H1 (cell line): ENCODE data around the gene BCL11A. TPM values are rescaled to one million over a fixed set of nuclear protein-coding genes. Genes with fewer than 3 reads are reported as not detected.

ENCODE experiments used
- CTCF ChIA-PET: fragments of 300-600 bp; sonication (Branson Sonifier 250); formaldehyde crosslinking; loops from one replicate; lab custom pipeline; 2021; ENCODE audit not compliant: partially characterized antibody; lab: Charles Lee
- POLR2A ChIA-PET: fragments of 300-600 bp; sonication (Branson Sonifier 250); formaldehyde crosslinking; loops from one replicate; lab custom pipeline; 2021; ENCODE audit warnings: inconsistent platforms; ENCODE audit not compliant: partially characterized antibody; lab: Charles Lee
- DNase-seq, 2 experiments: peaks; one replicate each; pipeline versions ENCODE4 v3.0.0 to v3.0.0-alpha.2; 2010 to 2022; ENCODE audit warnings: low spot score in 2 of 2, low read depth in 1 of 2, mixed read lengths in 1 of 2
- FAIRE-seq: peaks from 2 replicates; lab custom pipeline; 2011; peaks lifted over from hg19 to GRCh38; lab: Jason Lieb, UNC
- H2AFZ ChIP-seq: 2 replicates; pipeline ENCODE4 v1.8.1; 2012; ENCODE audit warnings: low read length, inconsistent platforms
- H2AK5ac ChIP-seq: 2 replicates; pipeline ENCODE4 v1.6.1; 2013; ENCODE audit warnings: low read depth, low read length
- H2BK120ac ChIP-seq: replicated peaks from 2 replicates; pipeline ENCODE3; 2013; ENCODE audit warnings: low read depth, low read length, inconsistent platforms
- H2BK12ac ChIP-seq: 2 replicates; pipeline ENCODE4 v1.6.1; 2013; ENCODE audit warnings: low read depth, low read length
- H2BK15ac ChIP-seq: 2 replicates; pipeline ENCODE4 v1.6.1; 2013; ENCODE audit warnings: low read length
- H2BK20ac ChIP-seq: 2 replicates; pipeline ENCODE4 v1.6.1; 2013; ENCODE audit warnings: low read length
- H2BK5ac ChIP-seq: 2 replicates; pipeline ENCODE4 v1.6.1; 2013; ENCODE audit warnings: low read depth, low read length
- H3K14ac ChIP-seq: 2 replicates; pipeline ENCODE4 v1.6.1; 2013; ENCODE audit warnings: inconsistent platforms; ENCODE audit not compliant: insufficient read length
- H3K18ac ChIP-seq: 2 replicates; pipeline ENCODE4 v1.6.1; 2013; ENCODE audit warnings: low read length; ENCODE audit errors: extremely low read depth
- H3K23ac ChIP-seq: 2 replicates; pipeline ENCODE4 v1.6.1; 2013; ENCODE audit warnings: inconsistent platforms; ENCODE audit not compliant: insufficient read length
- H3K23me2 ChIP-seq: 2 replicates; pipeline ENCODE4 v1.6.1; 2013; ENCODE audit warnings: low read depth, low read length
- H3K27ac ChIP-seq: 2 replicates; pipeline ENCODE4 v1.6.1; 2011; ENCODE audit warnings: low read depth, low read length, inconsistent platforms
- H3K27me3 ChIP-seq, 4 experiments: replicated peaks in 1 of 4; 1 replicate in 1 of 4; 2 replicates in 3 of 4; pipeline versions ENCODE4 v1.6.1 to v1.8.1; 2011 to 2013; ENCODE audit warnings: low read length in 3 of 4, mild to moderate bottlenecking in 3 of 4, inconsistent platforms in 2 of 4, mixed read lengths in 2 of 4, moderate library complexity in 1 of 4; ENCODE audit not compliant: control insufficient read depth in 3 of 4, insufficient read depth in 3 of 4; ENCODE audit errors: extremely low read depth in 1 of 4
- H3K36me3 ChIP-seq, 4 experiments: 2 replicates each; pipeline versions ENCODE4 v1.6.1 to v1.8.1; 2011 to 2013; ENCODE audit warnings: mild to moderate bottlenecking in 4 of 4, low read length in 3 of 4, moderate library complexity in 2 of 4, control low read depth in 1 of 4, inconsistent platforms in 1 of 4; ENCODE audit not compliant: insufficient read depth in 4 of 4, control insufficient read depth in 2 of 4
- H3K4ac ChIP-seq: replicated peaks from 2 replicates; pipeline ENCODE3; 2013; ENCODE audit warnings: low read length, low read depth, mixed read lengths, inconsistent platforms; ENCODE audit not compliant: insufficient read length
- H3K4me1 ChIP-seq, 4 experiments: replicated peaks in 1 of 4; 1 replicate in 1 of 4; 2 replicates in 3 of 4; pipeline versions ENCODE4 v1.6.1 to v1.8.1; 2011 to 2013; ENCODE audit warnings: low read length in 3 of 4, inconsistent platforms in 2 of 4, mixed read lengths in 1 of 4; ENCODE audit not compliant: insufficient read depth in 4 of 4, control insufficient read depth in 3 of 4
- H3K4me2 ChIP-seq, 2 experiments: 2 replicates each; pipeline versions ENCODE4 v1.6.1 to v1.8.1; 2011 to 2013; ENCODE audit warnings: low read depth in 2 of 2, low read length in 2 of 2, control low read depth in 1 of 2, inconsistent platforms in 1 of 2, mild to moderate bottlenecking in 1 of 2; ENCODE audit not compliant: insufficient read depth in 1 of 2
- H3K4me3 ChIP-seq, 4 experiments: fragments of 200-600, 300-600 bp in 1 of 4; sonication (generic), shearing (Covaris generic), sonication (Bioruptor Twin) in 1 of 4; 2 replicates each; pipeline versions ENCODE4 v1.5.1 to v1.8.1; 2011 to 2016; ENCODE audit warnings: low read length in 4 of 4, low read depth in 3 of 4, control low read depth in 2 of 4, inconsistent platforms in 2 of 4, mild to moderate bottlenecking in 2 of 4, mixed read lengths in 1 of 4, moderate library complexity in 1 of 4; ENCODE audit not compliant: insufficient read depth in 2 of 4; ENCODE audit errors: extremely low read depth in 1 of 4
- H3K56ac ChIP-seq: replicated peaks from 2 replicates; pipeline ENCODE3; 2013; ENCODE audit warnings: low read depth, mild to moderate bottlenecking, mixed read lengths, low read length, inconsistent platforms; ENCODE audit not compliant: insufficient read length
- H3K79me1 ChIP-seq: 2 replicates; pipeline ENCODE4 v1.6.1; 2013; ENCODE audit warnings: low read depth, low read length, control low read depth
- H3K79me2 ChIP-seq, 2 experiments: 2 replicates each; pipeline versions ENCODE4 v1.6.1 to v1.8.1; 2012 to 2013; ENCODE audit warnings: low read length in 2 of 2, mild to moderate bottlenecking in 2 of 2, inconsistent platforms in 1 of 2; ENCODE audit not compliant: insufficient read depth in 2 of 2, control insufficient read depth in 1 of 2
- H3K9ac ChIP-seq, 4 experiments: replicated peaks in 1 of 4; 1 replicate in 1 of 4; 2 replicates in 3 of 4; pipeline versions ENCODE4 v1.6.1 to v1.8.1; 2011 to 2013; ENCODE audit warnings: low read depth in 3 of 4, low read length in 3 of 4, control low read depth in 2 of 4, mild to moderate bottlenecking in 2 of 4, moderate library complexity in 2 of 4, inconsistent platforms in 1 of 4; ENCODE audit errors: extremely low read depth in 1 of 4
- H3K9me3 ChIP-seq, 2 experiments: 2 replicates each; pipeline versions ENCODE4 v1.6.1 to v1.8.1; 2012 to 2013; ENCODE audit warnings: mild to moderate bottlenecking in 2 of 2, moderate library complexity in 2 of 2, control low read depth in 1 of 2, inconsistent platforms in 1 of 2, low read depth in 1 of 2, low read length in 1 of 2, mixed read lengths in 1 of 2; ENCODE audit not compliant: insufficient read depth in 2 of 2
- H4K20me1 ChIP-seq, 2 experiments: replicated peaks in 1 of 2; 2 replicates each; pipeline versions ENCODE3 to v1.8.1; 2011 to 2013; ENCODE audit warnings: inconsistent platforms in 2 of 2, low read length in 2 of 2, mild to moderate bottlenecking in 1 of 2; ENCODE audit not compliant: insufficient read depth in 2 of 2, control insufficient read depth in 1 of 2
- H4K5ac ChIP-seq: 2 replicates; pipeline ENCODE4 v1.6.1; 2013; ENCODE audit warnings: low read length, low read depth, mixed read lengths, inconsistent platforms; ENCODE audit not compliant: insufficient read length
- H4K8ac ChIP-seq: 2 replicates; pipeline ENCODE4 v1.8.0; 2013; ENCODE audit warnings: mild to moderate bottlenecking, moderate library complexity, low read length, inconsistent platforms; ENCODE audit not compliant: insufficient read depth; ENCODE audit errors: extremely low read depth
- H4K91ac ChIP-seq: replicated peaks from 2 replicates; pipeline ENCODE3; 2013; ENCODE audit warnings: low read length, mixed read lengths, inconsistent platforms; ENCODE audit not compliant: insufficient read length
- CBX5 ChIP-seq: fragments of 300-800, 300-1000 bp; sonication (generic); IDR thresholded peaks from 2 replicates; pipeline ENCODE4 v1.7.1; 2016; ENCODE audit warnings: antibody characterized with exemption, low read length, low read depth
- CBX8 ChIP-seq: fragments of 300-800, 300-1000 bp; sonication (generic); IDR thresholded peaks from 2 replicates; pipeline ENCODE4 v1.7.1; 2016; ENCODE audit warnings: low read depth, low read length, borderline replicate concordance
- PHF8 ChIP-seq: fragments of 200-600 bp; sonication (generic); conservative IDR thresholded peaks from 2 replicates; pipeline ENCODE4 v1.7.1; 2012; ENCODE audit warnings: low read depth, mild to moderate bottlenecking, inconsistent platforms, low read length, moderate library complexity
- POLR2A ChIP-seq, 2 experiments: IDR thresholded peaks; 1 replicate in 1 of 2; 2 replicates in 1 of 2; pipeline ENCODE4 v1.6.1; 2011; ENCODE audit warnings: low read depth in 2 of 2, low read length in 2 of 2, mild to moderate bottlenecking in 2 of 2; ENCODE audit errors: control extremely low read depth in 1 of 2
- POLR2AphosphoS5 ChIP-seq: IDR thresholded peaks from 2 replicates; pipeline ENCODE4 v1.6.1; 2011; ENCODE audit warnings: low read depth, low read length
- POU5F1 ChIP-seq: IDR thresholded peaks from 2 replicates; pipeline ENCODE4 v1.6.1; 2011; ENCODE audit warnings: low read depth, mild to moderate bottlenecking, low read length, moderate library complexity
- YY1 ChIP-seq: IDR thresholded peaks from 2 replicates; pipeline ENCODE4 v1.6.1; 2011; ENCODE audit warnings: low read depth, mild to moderate bottlenecking, low read length
- WGBS, 2 experiments: shearing (Covaris generic) in 1 of 2; methylation state at CpG; one replicate each; pipeline versions ENCODE4 v1.1.6 to v1.1.7; 2013 to 2015; ENCODE audit warnings: low lambda C conversion rate in 2 of 2, mixed read lengths in 2 of 2, inconsistent platforms in 1 of 2, low coverage in 1 of 2, missing lambda C conversion rate in 1 of 2; ENCODE audit not compliant: insufficient replicate concordance in 2 of 2, insufficient coverage in 1 of 2, insufficient read length in 1 of 2; ENCODE audit errors: extremely low coverage in 1 of 2, missing lambda C conversion rate in 1 of 2; 5-methylcytosine and 5-hydroxymethylcytosine counted together
- polyA plus RNA-seq, 7 experiments: library from polyadenylated mRNA; depleted of rRNA in 3 of 7; stranded (reverse) in 5 of 7; unstranded in 2 of 7; fragments of >200 nt in 5 of 7; fragments of 200-250 nt in 2 of 7; gene quantifications; 1 replicate in 5 of 7; 2 replicates in 1 of 7; 4 replicates in 1 of 7; pipeline versions ENCODE4 v1.2.1 to v1.2.3, GENCODE V29; 2011 to 2013; ENCODE audit warnings: missing spikeins in 2 of 7, mixed read lengths in 2 of 7
- total RNA-seq: library from RNA; stranded (reverse); fragmentation: NEBNext Ultra II Directional; extraction: Animal tissue kit (Norgen Biotek cat#: 25700); gene quantifications from 2 replicates; pipeline ENCODE4 v1.2.1, GENCODE V29; 2021

Gene BCL11A
- total and polyA plus RNA-seq, 2 of the 8 experiments (the other 6 are each of a cell fraction or from before 2014, with no cell fraction given): 11.9 to 59.3 TPM

DNA sequence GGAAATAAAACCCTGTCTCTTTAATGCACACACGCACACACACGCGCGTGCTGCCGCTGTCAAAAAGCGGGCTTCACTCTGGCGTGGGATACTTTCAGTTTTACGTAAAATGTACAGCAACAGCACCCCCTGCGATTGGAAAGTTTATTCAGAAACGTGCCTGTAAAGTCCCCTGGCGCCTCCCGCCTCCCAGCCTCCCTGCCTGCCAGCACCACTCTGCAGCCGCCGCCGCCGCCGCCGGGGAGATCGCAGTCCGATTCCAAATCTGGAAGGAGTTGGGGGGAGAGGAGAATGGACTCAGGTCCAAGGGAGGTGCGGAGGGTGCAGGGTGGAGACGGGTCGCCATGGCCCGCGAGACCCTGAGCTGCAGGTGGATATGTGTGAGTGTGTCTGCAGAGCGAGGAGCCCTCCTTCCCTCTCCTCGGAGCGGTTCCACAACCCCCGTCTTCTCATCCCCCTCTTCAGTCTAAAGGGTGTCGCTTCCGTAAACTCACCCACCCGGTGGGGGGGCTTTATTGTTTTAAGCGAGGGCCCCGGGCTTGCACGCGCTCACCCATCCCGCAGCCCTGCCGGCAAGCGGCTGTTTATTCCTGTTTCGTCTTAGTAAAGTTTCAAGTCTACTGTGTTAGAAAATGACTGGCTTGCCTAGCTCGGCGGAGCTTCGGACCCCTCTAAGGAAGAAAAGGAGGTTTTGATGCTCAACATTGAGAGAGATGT lies 1.8 kb upstream of the BCL11A start:
- peak overlapping the region; percentile 92; the same call in 1 of the 2 replicates for H2BK15ac ChIP-seq
- peak overlapping the region; percentile 92; the same call in 1 of the 2 replicates for H2BK5ac ChIP-seq
- H2BK12ac ChIP-seq: peak overlapping the region; percentile 97
- peak overlapping the region; percentile 95 for H3K18ac ChIP-seq
- H3K36me3 ChIP-seq: no peaks in the 10 kb centered on the region
- peak overlapping the region; percentile 87 for H4K91ac ChIP-seq
- peak overlapping the region in 3 of 4 experiments; percentile 51 to 86 (median 65); a peak in 5 of 7 replicates for H3K9ac ChIP-seq
- peaks cover 37% of the 10 kb centered on the region for H3K23me2 ChIP-seq
- DNase-seq (peak in 1 of 2 experiments; percentile 77), FAIRE-seq (no peak)
- H3K27me3 ChIP-seq: no peaks in the 10 kb centered on the region
- H2AK5ac ChIP-seq: peak overlapping the region; percentile 53; the same call in 1 of the 2 replicates
- no peaks in the 10 kb centered on the region for H3K9me3 ChIP-seq
- H3K56ac ChIP-seq: no peak overlapping the region
- H4K5ac ChIP-seq: peak overlapping the region; percentile 87
- ChIA-PET POLR2A (interaction anchor here (0.6 to 2.9 kb wide), 9 partner anchors 8 to 258 kb away, joined by 3 to 13 read pairs (median 4); no protein-coding TSS in a partner anchor), CTCF (interaction anchor here (0.8 to 17.2 kb wide), 7 partner anchors 11 to 120 kb away, joined by 3 to 240 read pairs (median 3); no protein-coding TSS in a partner anchor)
- peak overlapping the region; percentile 64; the same call in 1 of the 2 replicates for H3K27ac ChIP-seq
- no peak overlapping the region for H2AFZ ChIP-seq
- WGBS, 2 experiments: 2% methylated on average over 38 of the region's 43 CpGs; no CpG with 5 or more reads in 1 of the 2 experiments
- H3K79me2 ChIP-seq: peaks cover 0 to 21% of the 10 kb centered on the region in 2 experiments; a peak in 3 of 4 replicates
- H2BK120ac ChIP-seq: peak overlapping the region; percentile 89
- H4K20me1 ChIP-seq: peaks cover 0 to 1% of the 10 kb centered on the region in 2 experiments
- no peak overlapping the region for H3K4ac ChIP-seq
- H3K14ac ChIP-seq: no peak overlapping the region
- no peaks in the 10 kb centered on the region for H3K79me1 ChIP-seq
- H3K4me3 ChIP-seq: peak overlapping the region; percentile 64 to 96 (median 84)
- H3K4me1 ChIP-seq: peaks cover 0 to 7% (median 0%) of the 10 kb centered on the region in 4 experiments; a peak in 4 of 7 replicates
- H4K8ac ChIP-seq: peak overlapping the region; percentile 22; the same call in 1 of the 2 replicates
- peak overlapping the region; percentile 43; the same call in 1 of the 2 replicates for H2BK20ac ChIP-seq
- H3K23ac ChIP-seq: no peak overlapping the region
- H3K4me2 ChIP-seq: peak overlapping the region; percentile 97 to 99
- TF ChIP-seq PHF8: no peak
- TF ChIP-seq POLR2A (IDR thresholded peaks at IDR 0.05; ENCODE audit: control extremely low read depth in 1 of 2, low read depth in 2 of 2, low read length in 2 of 2): peak in 1 of 2 experiments; percentile 8; a peak in 1 of 3 replicates
- TF ChIP-seq CBX5: no peak
- TF ChIP-seq POU5F1: no peak
- TF ChIP-seq CBX8: no peak
- no peak; the same call in 1 of the 2 replicates for TF ChIP-seq POLR2AphosphoS5
- no peak for TF ChIP-seq YY1
